K562 (cell line): ENCODE results near the gene CASP9. TPM values are rescaled to one million over a fixed set of nuclear protein-coding genes. Genes with fewer than 3 reads are reported as not detected.

ENCODE experiments used
- BRF1 ChIP-seq: IDR thresholded peaks from 3 replicates; pipeline ENCODE4 v1.6.1; 2011; ENCODE audit warnings: borderline replicate concordance, mild to moderate bottlenecking; ENCODE audit not compliant: insufficient read length; ENCODE audit errors: extremely low read depth
- CSDE1 ChIP-seq, 2 experiments: fragments of 450-650 bp; IDR thresholded peaks; 2 replicates each; pipeline ENCODE4 v1.6.1; 2016; ENCODE audit warnings: mild to moderate bottlenecking in 1 of 2
- DPF2 ChIP-seq: fragments of 450-650 bp; IDR thresholded peaks from 2 replicates; pipeline ENCODE4 v1.6.1; 2016
- ESRRA ChIP-seq: fragments of 450-650 bp; IDR thresholded peaks from 2 replicates; pipeline ENCODE4 v1.6.1; 2014; ENCODE audit warnings: low read depth, mild to moderate bottlenecking, moderate library complexity, borderline replicate concordance
- ETS2 ChIP-seq: IDR thresholded peaks from 2 replicates; pipeline ENCODE4 v1.6.1; 2016; ENCODE audit warnings: borderline replicate concordance, missing genetic modification characterization, mild to moderate bottlenecking, moderate library complexity, missing compliant biosample characterization; ENCODE audit not compliant: poor library complexity, severe bottlenecking
- GABPA ChIP-seq: fragments of 200-800 bp; sonication (Bioruptor generic); conservative IDR thresholded peaks from 2 replicates; pipeline ENCODE4 v1.6.1; 2016; ENCODE audit warnings: low read depth, missing genetic modification characterization, missing compliant biosample characterization
- GTF2E2 ChIP-seq: fragments of 200-800 bp; sonication (Bioruptor generic); IDR thresholded peaks from 2 replicates; pipeline ENCODE4 v1.6.1; 2016; ENCODE audit warnings: missing genetic modification characterization, missing compliant biosample characterization
- ILF3 ChIP-seq: fragments of 450-650 bp; IDR thresholded peaks from 2 replicates; pipeline ENCODE4 v1.6.1; 2018; ENCODE audit warnings: antibody characterized with exemption, mild to moderate bottlenecking, moderate library complexity, borderline replicate concordance
- MECOM ChIP-seq: fragments of 250-450 bp; sonication (Bioruptor Pico); IDR thresholded peaks from 2 replicates; pipeline ENCODE4 v1.8.0; 2022; ENCODE audit warnings: inconsistent platforms
- MEF2D ChIP-seq: conservative IDR thresholded peaks from 2 replicates; pipeline ENCODE4 v1.6.1; 2016; ENCODE audit warnings: low read depth, missing genetic modification characterization, missing compliant biosample characterization
- MTF1 ChIP-seq: fragments of 250-450 bp; sonication (Bioruptor Pico); IDR thresholded peaks from 2 replicates; pipeline ENCODE4 v1.9.0; 2021; ENCODE audit warnings: moderate library complexity, mild to moderate bottlenecking, inconsistent platforms, borderline replicate concordance
- NFATC3 ChIP-seq: fragments of 450-650 bp; IDR thresholded peaks from 2 replicates; pipeline ENCODE4 v1.6.1; 2017; ENCODE audit warnings: mild to moderate bottlenecking
- RBM15 ChIP-seq: fragments of 200-400 bp; formaldehyde crosslinking; IDR thresholded peaks from 2 replicates; pipeline ENCODE4 v1.6.1; 2018; ENCODE audit warnings: mild to moderate bottlenecking, low read length, moderate library complexity; ENCODE audit not compliant: insufficient read depth
- SRSF3 ChIP-seq: fragments of 200-400 bp; formaldehyde crosslinking; IDR thresholded peaks from 2 replicates; pipeline ENCODE4 v1.6.1; 2016; ENCODE audit warnings: mild to moderate bottlenecking, low read length, moderate library complexity; ENCODE audit not compliant: insufficient read depth
- SRSF7 ChIP-seq: fragments of 200-400 bp; formaldehyde crosslinking; optimal IDR thresholded peaks from 2 replicates; pipeline ENCODE3; 2017; ENCODE audit warnings: mild to moderate bottlenecking, low read depth, low read length
- TCFL5 ChIP-seq: fragments of 250-450 bp; sonication (Bioruptor Pico); conservative IDR thresholded peaks from 2 replicates; pipeline ENCODE4 v1.6.1; 2021; ENCODE audit warnings: mild to moderate bottlenecking, moderate library complexity, matching md5 sums
- ZBED1 ChIP-seq: IDR thresholded peaks from 2 replicates; pipeline ENCODE4 v1.6.1; 2014
- ZBTB1 ChIP-seq: sonication (generic); formaldehyde crosslinking; IDR thresholded peaks from 2 replicates; pipeline ENCODE4 v1.8.1; 2023; ENCODE audit warnings: missing genetic modification reagents, low read depth, mild to moderate bottlenecking, borderline replicate concordance
- ZNF644 ChIP-seq: fragments of 200-800 bp; sonication (Bioruptor generic); IDR thresholded peaks from 2 replicates; pipeline ENCODE4 v1.6.1; 2016; ENCODE audit warnings: low read depth, missing genetic modification characterization, missing compliant biosample characterization
- polyA plus RNA-seq, 8 experiments: library from polyadenylated mRNA; depleted of rRNA in 4 of 8; stranded (reverse) in 5 of 8; unstranded in 3 of 8; fragments of >200 nt; fragmentation: Nextera tagmentation in 2 of 8; fragmentation: Illumina TruSeq in 1 of 8; extraction: Ambion mirVana in 2 of 8; extraction: Trizol in 1 of 8; gene quantifications; 2 replicates each; pipeline versions ENCODE4 v1.2.1 to v1.2.3, GENCODE V29; 2011 to 2014; ENCODE audit warnings: inconsistent platforms in 1 of 8, missing spikeins in 1 of 8
- total RNA-seq, 7 experiments: library from RNA; depleted of rRNA in 6 of 7; stranded (reverse); fragments of >200 nt in 6 of 7; fragmentation: Illumina TruSeq in 2 of 7; extraction: Trizol in 2 of 7; gene quantifications; 2 replicates each; pipeline versions ENCODE4 v1.2.1 to v1.2.3, GENCODE V29; 2011 to 2021; ENCODE audit warnings: low replicate concordance in 1 of 7
- TF ChIP-seq, protein P1 (sequence below): fragments of 450-650 bp; formaldehyde crosslinking; IDR thresholded peaks from 2 replicates; pipeline ENCODE4 v1.4.0; 2022; ENCODE audit warnings: mild to moderate bottlenecking, moderate library complexity
- TF ChIP-seq, protein P2 (sequence below), 2 experiments: fragments of 450-650 bp; formaldehyde crosslinking in 1 of 2; IDR thresholded peaks; 2 replicates each; pipeline versions ENCODE4 v1.4.0 to v1.6.1; 2014 to 2020; ENCODE audit warnings: mild to moderate bottlenecking in 2 of 2, borderline replicate concordance in 1 of 2, low read depth in 1 of 2

CASP9 gene
- total and polyA plus RNA-seq, 9 of the 15 experiments (the other 6 are each of a cell fraction or from before 2014, with no cell fraction given) = 10.8 to 54.1 (median 30.7) TPM

DNA sequence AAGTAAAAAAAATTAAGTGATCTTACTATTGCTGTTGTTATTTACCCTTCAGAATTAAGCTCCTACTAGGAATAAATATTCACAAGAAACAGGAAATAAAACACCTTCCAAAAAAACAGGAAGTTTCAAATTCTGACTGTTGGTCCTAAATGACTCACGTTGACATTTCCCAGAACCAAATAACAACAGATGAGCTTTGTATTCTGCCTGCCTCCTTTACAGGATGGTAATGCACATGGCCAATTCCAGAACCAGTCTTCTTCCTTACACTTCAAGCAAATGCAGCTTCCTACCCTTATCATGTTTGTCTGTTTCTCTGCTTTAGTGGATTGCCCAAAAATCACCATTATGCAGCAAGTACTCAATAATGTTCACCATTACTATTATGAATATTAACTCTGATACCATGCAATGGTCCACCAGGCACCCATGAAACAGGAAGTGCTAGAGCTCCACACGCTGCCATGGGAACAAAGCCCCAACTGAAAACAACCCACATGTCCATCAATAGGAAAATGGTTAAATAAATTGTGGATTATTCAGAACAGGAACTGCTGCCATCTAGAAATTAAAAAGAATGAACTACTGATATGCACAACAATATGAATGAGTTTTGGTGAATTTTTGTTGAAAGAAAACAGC lies 8.9 kb downstream of the CASP9 start (continued):
- TF ChIP-seq GTF2E2 (tag) (0 out of 2 replicates have a peak, but pooled peaks have one; percentile 44), MTF1 (no peak), GABPA (tag) (peak; percentile 40; the same call in 1 of the 2 replicates), DPF2 (0 out of 2 replicates have a peak, but pooled peaks have one; percentile 20), BRF1 (no peak), ETS2 (no peak), ZBTB1 (CRISPR knock-in tag) (no peak), SRSF3 (no peak), MECOM (no peak), ZNF644 (tag) (no peak), NFATC3 (no peak), RBM15 (no peak), ILF3 (no peak), ESRRA (no peak), TCFL5 (CRISPR knock-in tag) (no peak), SRSF7 (no peak), CSDE1 (IDR thresholded peaks at IDR 0.05) (no peak), ZBED1 (no peak), MEF2D (no peak)
- TF ChIP-seq, protein P1, sequence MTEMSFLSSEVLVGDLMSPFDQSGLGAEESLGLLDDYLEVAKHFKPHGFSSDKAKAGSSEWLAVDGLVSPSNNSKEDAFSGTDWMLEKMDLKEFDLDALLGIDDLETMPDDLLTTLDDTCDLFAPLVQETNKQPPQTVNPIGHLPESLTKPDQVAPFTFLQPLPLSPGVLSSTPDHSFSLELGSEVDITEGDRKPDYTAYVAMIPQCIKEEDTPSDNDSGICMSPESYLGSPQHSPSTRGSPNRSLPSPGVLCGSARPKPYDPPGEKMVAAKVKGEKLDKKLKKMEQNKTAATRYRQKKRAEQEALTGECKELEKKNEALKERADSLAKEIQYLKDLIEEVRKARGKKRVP = no peak
- TF ChIP-seq, protein P2, sequence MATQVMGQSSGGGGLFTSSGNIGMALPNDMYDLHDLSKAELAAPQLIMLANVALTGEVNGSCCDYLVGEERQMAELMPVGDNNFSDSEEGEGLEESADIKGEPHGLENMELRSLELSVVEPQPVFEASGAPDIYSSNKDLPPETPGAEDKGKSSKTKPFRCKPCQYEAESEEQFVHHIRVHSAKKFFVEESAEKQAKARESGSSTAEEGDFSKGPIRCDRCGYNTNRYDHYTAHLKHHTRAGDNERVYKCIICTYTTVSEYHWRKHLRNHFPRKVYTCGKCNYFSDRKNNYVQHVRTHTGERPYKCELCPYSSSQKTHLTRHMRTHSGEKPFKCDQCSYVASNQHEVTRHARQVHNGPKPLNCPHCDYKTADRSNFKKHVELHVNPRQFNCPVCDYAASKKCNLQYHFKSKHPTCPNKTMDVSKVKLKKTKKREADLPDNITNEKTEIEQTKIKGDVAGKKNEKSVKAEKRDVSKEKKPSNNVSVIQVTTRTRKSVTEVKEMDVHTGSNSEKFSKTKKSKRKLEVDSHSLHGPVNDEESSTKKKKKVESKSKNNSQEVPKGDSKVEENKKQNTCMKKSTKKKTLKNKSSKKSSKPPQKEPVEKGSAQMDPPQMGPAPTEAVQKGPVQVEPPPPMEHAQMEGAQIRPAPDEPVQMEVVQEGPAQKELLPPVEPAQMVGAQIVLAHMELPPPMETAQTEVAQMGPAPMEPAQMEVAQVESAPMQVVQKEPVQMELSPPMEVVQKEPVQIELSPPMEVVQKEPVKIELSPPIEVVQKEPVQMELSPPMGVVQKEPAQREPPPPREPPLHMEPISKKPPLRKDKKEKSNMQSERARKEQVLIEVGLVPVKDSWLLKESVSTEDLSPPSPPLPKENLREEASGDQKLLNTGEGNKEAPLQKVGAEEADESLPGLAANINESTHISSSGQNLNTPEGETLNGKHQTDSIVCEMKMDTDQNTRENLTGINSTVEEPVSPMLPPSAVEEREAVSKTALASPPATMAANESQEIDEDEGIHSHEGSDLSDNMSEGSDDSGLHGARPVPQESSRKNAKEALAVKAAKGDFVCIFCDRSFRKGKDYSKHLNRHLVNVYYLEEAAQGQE (IDR thresholded peaks at IDR 0.05; ENCODE audit: borderline replicate concordance) = no peak
- TF ChIP-seq, protein P2 (CRISPR knock-in tag; IDR thresholded peaks at IDR 0.05; ENCODE audit: low read depth) = no peak
